ENCODE measurements around the gene HYAL3. TPM values are rescaled to one million over a fixed set of nuclear protein-coding genes. Genes with fewer than 3 reads are reported as not detected.

The HYAL3 gene
- total RNA-seq, 1 experiment from 2014 or later: 2.9 TPM

DNA sequence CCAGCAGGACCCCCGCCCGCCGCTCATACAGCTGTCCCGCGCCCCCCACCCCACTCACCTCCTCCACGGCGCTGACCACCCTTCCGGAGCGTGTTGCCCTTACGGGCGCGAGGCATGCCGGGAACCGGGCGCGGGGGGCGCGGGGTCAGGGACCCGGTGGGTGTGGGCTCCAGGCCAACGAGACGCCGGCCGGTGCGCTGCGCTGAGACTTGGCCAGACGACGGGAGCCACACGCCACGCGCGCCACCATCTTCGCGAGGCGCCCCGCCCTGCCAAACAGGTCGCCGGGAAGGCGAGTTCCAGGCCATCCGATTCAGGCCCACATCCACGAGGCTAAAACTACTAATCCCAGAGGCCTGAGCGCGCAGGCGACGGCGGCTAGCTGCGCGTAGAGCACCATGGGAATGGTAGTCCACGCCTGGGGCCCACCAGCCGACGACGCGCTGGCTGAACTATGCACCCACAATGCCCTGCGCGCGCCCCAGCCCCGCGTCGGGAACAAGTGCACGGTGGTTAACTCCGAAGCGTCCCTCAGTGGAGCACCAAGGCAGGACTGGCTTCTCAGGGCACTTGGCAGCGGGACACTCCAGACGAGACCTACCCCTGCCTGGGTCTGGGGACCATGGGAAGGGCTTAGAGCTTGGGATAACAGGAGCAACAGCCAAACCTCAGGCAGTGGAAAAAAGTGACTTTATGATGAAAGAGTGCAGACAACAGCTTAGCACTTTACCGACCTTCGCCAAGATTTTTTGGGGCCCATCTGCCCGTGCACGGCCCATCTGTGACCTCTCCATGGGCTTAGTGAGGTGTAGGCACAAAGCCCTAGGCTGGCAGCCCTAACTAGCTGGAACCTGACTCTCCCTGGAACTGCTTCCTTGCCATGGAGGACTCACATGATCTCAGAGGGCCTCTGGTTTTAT is 6.8 kb downstream of the HYAL3 start, which contains the start of gene IFRD2 (continued):
- TF ChIP-seq, protein P1, sequence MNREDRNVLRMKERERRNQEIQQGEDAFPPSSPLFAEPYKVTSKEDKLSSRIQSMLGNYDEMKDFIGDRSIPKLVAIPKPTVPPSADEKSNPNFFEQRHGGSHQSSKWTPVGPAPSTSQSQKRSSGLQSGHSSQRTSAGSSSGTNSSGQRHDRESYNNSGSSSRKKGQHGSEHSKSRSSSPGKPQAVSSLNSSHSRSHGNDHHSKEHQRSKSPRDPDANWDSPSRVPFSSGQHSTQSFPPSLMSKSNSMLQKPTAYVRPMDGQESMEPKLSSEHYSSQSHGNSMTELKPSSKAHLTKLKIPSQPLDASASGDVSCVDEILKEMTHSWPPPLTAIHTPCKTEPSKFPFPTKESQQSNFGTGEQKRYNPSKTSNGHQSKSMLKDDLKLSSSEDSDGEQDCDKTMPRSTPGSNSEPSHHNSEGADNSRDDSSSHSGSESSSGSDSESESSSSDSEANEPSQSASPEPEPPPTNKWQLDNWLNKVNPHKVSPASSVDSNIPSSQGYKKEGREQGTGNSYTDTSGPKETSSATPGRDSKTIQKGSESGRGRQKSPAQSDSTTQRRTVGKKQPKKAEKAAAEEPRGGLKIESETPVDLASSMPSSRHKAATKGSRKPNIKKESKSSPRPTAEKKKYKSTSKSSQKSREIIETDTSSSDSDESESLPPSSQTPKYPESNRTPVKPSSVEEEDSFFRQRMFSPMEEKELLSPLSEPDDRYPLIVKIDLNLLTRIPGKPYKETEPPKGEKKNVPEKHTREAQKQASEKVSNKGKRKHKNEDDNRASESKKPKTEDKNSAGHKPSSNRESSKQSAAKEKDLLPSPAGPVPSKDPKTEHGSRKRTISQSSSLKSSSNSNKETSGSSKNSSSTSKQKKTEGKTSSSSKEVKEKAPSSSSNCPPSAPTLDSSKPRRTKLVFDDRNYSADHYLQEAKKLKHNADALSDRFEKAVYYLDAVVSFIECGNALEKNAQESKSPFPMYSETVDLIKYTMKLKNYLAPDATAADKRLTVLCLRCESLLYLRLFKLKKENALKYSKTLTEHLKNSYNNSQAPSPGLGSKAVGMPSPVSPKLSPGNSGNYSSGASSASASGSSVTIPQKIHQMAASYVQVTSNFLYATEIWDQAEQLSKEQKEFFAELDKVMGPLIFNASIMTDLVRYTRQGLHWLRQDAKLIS (CRISPR knock-in tag; IDR thresholded peaks at IDR 0.05; ENCODE audit: borderline replicate concordance): no peak
- peak; percentile 18; the same call in 1 of the 2 replicates for TF ChIP-seq ZNF232 (CRISPR knock-in tag; IDR thresholded peaks at IDR 0.05)
- peak; percentile 79; the same call in 1 of the 2 replicates for TF ChIP-seq ETV6 (CRISPR knock-in tag; IDR thresholded peaks at IDR 0.05)
- peak; percentile 79; the same call in 1 of the 2 replicates for TF ChIP-seq NFE2L1 (CRISPR knock-in tag; IDR thresholded peaks at IDR 0.05)
- TF ChIP-seq TEAD1 (CRISPR knock-in tag; IDR thresholded peaks at IDR 0.05): peak; percentile 89; the same call in 1 of the 2 replicates
- TF ChIP-seq GABPB1 (CRISPR knock-in tag; IDR thresholded peaks at IDR 0.05): peak; percentile 66
- TF ChIP-seq MAX (CRISPR knock-in tag; IDR thresholded peaks at IDR 0.05): peak; percentile 81
- no peak for TF ChIP-seq JAZF1 (CRISPR knock-in tag; IDR thresholded peaks at IDR 0.05)
- TF ChIP-seq ZNF121 (CRISPR knock-in tag; IDR thresholded peaks at IDR 0.05): no peak
- no peak for TF ChIP-seq ZNF671 (CRISPR knock-in tag; IDR thresholded peaks at IDR 0.05)
- TF ChIP-seq HMGA2 (CRISPR knock-in tag; IDR thresholded peaks at IDR 0.05): 0 out of 2 replicates have a peak, but pooled peaks have one; percentile 12
- TF ChIP-seq ZMAT4 (CRISPR knock-in tag; IDR thresholded peaks at IDR 0.05): no peak
- TF ChIP-seq CREM (CRISPR knock-in tag; IDR thresholded peaks at IDR 0.05): peak; percentile 90; the same call in 1 of the 2 replicates
- no peak for TF ChIP-seq MYBL2 (CRISPR knock-in tag; IDR thresholded peaks at IDR 0.05)
- TF ChIP-seq, protein P2, sequence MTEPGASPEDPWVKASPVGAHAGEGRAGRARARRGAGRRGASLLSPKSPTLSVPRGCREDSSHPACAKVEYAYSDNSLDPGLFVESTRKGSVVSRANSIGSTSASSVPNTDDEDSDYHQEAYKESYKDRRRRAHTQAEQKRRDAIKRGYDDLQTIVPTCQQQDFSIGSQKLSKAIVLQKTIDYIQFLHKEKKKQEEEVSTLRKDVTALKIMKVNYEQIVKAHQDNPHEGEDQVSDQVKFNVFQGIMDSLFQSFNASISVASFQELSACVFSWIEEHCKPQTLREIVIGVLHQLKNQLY (CRISPR knock-in tag; IDR thresholded peaks at IDR 0.05): 0 out of 2 replicates have a peak, but pooled peaks have one; percentile 49
- TF ChIP-seq, protein P3, sequence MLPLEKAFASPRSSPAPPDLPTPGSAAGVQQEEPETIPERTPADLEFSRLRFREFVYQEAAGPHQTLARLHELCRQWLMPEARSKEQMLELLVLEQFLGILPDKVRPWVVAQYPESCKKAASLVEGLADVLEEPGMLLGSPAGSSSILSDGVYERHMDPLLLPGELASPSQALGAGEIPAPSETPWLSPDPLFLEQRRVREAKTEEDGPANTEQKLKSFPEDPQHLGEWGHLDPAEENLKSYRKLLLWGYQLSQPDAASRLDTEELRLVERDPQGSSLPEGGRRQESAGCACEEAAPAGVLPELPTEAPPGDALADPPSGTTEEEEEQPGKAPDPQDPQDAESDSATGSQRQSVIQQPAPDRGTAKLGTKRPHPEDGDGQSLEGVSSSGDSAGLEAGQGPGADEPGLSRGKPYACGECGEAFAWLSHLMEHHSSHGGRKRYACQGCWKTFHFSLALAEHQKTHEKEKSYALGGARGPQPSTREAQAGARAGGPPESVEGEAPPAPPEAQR (CRISPR knock-in tag; IDR thresholded peaks at IDR 0.05): 0 out of 2 replicates have a peak, but pooled peaks have one; percentile 75
- TF ChIP-seq SP1 (CRISPR knock-in tag; conservative IDR thresholded peaks at IDR 0.05): peak; percentile 99
- no peak for TF ChIP-seq ZNF281 (CRISPR knock-in tag; IDR thresholded peaks at IDR 0.05)
- TF ChIP-seq, protein P4, sequence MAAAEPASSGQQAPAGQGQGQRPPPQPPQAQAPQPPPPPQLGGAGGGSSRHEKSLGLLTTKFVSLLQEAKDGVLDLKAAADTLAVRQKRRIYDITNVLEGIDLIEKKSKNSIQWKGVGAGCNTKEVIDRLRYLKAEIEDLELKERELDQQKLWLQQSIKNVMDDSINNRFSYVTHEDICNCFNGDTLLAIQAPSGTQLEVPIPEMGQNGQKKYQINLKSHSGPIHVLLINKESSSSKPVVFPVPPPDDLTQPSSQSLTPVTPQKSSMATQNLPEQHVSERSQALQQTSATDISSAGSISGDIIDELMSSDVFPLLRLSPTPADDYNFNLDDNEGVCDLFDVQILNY (CRISPR knock-in tag; IDR thresholded peaks at IDR 0.05): peak; percentile 80
- no peak for TF ChIP-seq NFYB (CRISPR knock-in tag; conservative IDR thresholded peaks at IDR 0.05; ENCODE audit: low read depth)
- TF ChIP-seq JUN (CRISPR knock-in tag; IDR thresholded peaks at IDR 0.05): no peak
